HepG2 (cell line): ENCODE results near the gene TRIM28. TPM values are rescaled to one million over a fixed set of nuclear protein-coding genes. Genes with fewer than 3 reads are reported as not detected.
A peak's percentile ranks its signal among the peaks of the same experiment; 100 is the strongest.

Experiments used
- CBX1 ChIP-seq: IDR thresholded peaks from one replicate; pipeline ENCODE4 v1.6.1; 2016; ENCODE audit warnings: antibody characterized with exemption, low read depth
- DNMT3B ChIP-seq: conservative IDR thresholded peaks from 2 replicates; pipeline ENCODE4 v1.6.1; 2016; ENCODE audit warnings: missing biosample characterization, control low read depth
- ESRRA ChIP-seq: sonication (generic); formaldehyde crosslinking; IDR thresholded peaks from 2 replicates; pipeline ENCODE4 v1.5.1; 2020; ENCODE audit warnings: mild to moderate bottlenecking, low read depth, missing genetic modification reagents
- FOXK2 ChIP-seq: fragments of 450-650 bp; IDR thresholded peaks from 2 replicates; pipeline ENCODE4 v1.6.1; 2016
- KDM5A ChIP-seq: fragments of 200-600 bp; sonication (generic); IDR thresholded peaks from 2 replicates; pipeline ENCODE4 v1.7.0; 2018; ENCODE audit warnings: antibody characterized with exemption, mild to moderate bottlenecking, low read length, borderline replicate concordance
- ONECUT2 ChIP-seq: sonication (generic); formaldehyde crosslinking; IDR thresholded peaks from 2 replicates; pipeline ENCODE4 v1.4.0; 2020; ENCODE audit warnings: missing genetic modification reagents
- PLRG1 ChIP-seq: fragments of 450-650 bp; conservative IDR thresholded peaks from 2 replicates; pipeline ENCODE4 v1.6.1; 2016
- POLR2G ChIP-seq: fragments of 200-400 bp; formaldehyde crosslinking; IDR thresholded peaks from 2 replicates; pipeline ENCODE4 v1.6.1; 2018; ENCODE audit warnings: mild to moderate bottlenecking, low read depth, low read length, moderate library complexity
- RELA ChIP-seq: sonication (generic); formaldehyde crosslinking; IDR thresholded peaks from 2 replicates; pipeline ENCODE4 v1.4.0; 2020; ENCODE audit warnings: missing genetic modification reagents
- SAFB2 ChIP-seq: sonication (generic); formaldehyde crosslinking; IDR thresholded peaks from 2 replicates; pipeline ENCODE4 v1.5.1; 2020; ENCODE audit warnings: missing genetic modification reagents, low read depth, mild to moderate bottlenecking, borderline replicate concordance
- SP4 ChIP-seq: sonication (generic); formaldehyde crosslinking; IDR thresholded peaks from 2 replicates; pipeline ENCODE4 v1.8.1; 2023; ENCODE audit warnings: mild to moderate bottlenecking, missing genetic modification reagents
- YEATS2 ChIP-seq: sonication (generic); formaldehyde crosslinking; IDR thresholded peaks from 2 replicates; pipeline ENCODE4 v1.4.0; 2020; ENCODE audit warnings: missing genetic modification reagents, borderline replicate concordance
- ZNF124 ChIP-seq: sonication (generic); formaldehyde crosslinking; IDR thresholded peaks from 2 replicates; pipeline ENCODE4 v1.4.0; 2020; ENCODE audit warnings: missing genetic modification reagents
- ZNF382 ChIP-seq: sonication (generic); formaldehyde crosslinking; IDR thresholded peaks from 2 replicates; pipeline ENCODE4 v1.5.0; 2020; ENCODE audit warnings: missing genetic modification reagents, mild to moderate bottlenecking, borderline replicate concordance
- ZNF614 ChIP-seq: IDR thresholded peaks from 2 replicates; pipeline ENCODE4 v1.6.1; 2018; ENCODE audit warnings: missing biosample characterization, missing genetic modification reagents, inconsistent platforms, borderline replicate concordance
- polyA plus RNA-seq, 8 experiments: library from polyadenylated mRNA; depleted of rRNA in 3 of 8; stranded (reverse) in 7 of 8; unstranded in 1 of 8; fragments of >200 nt; fragmentation: Illumina TruSeq in 4 of 8; extraction: Trizol in 4 of 8; gene quantifications; 2 replicates each; pipeline versions ENCODE4 v1.2.1 to v1.2.3, GENCODE V29; 2011 to 2016; ENCODE audit warnings: low read depth in 4 of 8, missing spikeins in 1 of 8, mixed read lengths in 1 of 8; ENCODE audit not compliant: insufficient read depth in 1 of 8
- total RNA-seq, 5 experiments: library from RNA; depleted of rRNA; stranded (reverse); fragments of >200 nt; fragmentation: Illumina TruSeq; extraction: Trizol; gene quantifications; 2 replicates each; pipeline ENCODE4 v1.2.3, GENCODE V29; 2016; ENCODE audit warnings: low read depth in 1 of 5
- TF ChIP-seq, protein P1 (sequence below): conservative IDR thresholded peaks from 2 replicates; pipeline ENCODE4 v1.6.1; 2018; ENCODE audit warnings: missing genetic modification reagents
- TF ChIP-seq, protein P2 (sequence below): sonication (generic); formaldehyde crosslinking; IDR thresholded peaks from 2 replicates; pipeline ENCODE4 v1.8.1; 2023; ENCODE audit warnings: missing genetic modification reagents, inconsistent platforms, borderline replicate concordance
- TF ChIP-seq, protein P3 (sequence below): sonication (generic); formaldehyde crosslinking; IDR thresholded peaks from 2 replicates; pipeline ENCODE4 v1.4.0; 2020; ENCODE audit warnings: missing genetic modification reagents
- TF ChIP-seq, protein P4 (sequence below): IDR thresholded peaks from 2 replicates; pipeline ENCODE4 v1.6.1; 2016
- TF ChIP-seq, protein P5 (sequence below): sonication (generic); formaldehyde crosslinking; IDR thresholded peaks from 2 replicates; pipeline ENCODE4 v1.5.0; 2020; ENCODE audit warnings: missing genetic modification reagents
- TF ChIP-seq, protein P6 (sequence below): IDR thresholded peaks from 2 replicates; pipeline ENCODE4 v1.6.1; 2016; ENCODE audit warnings: missing biosample characterization, missing genetic modification reagents, low read depth

Gene TRIM28
- total and polyA plus RNA-seq, 2 of the 13 experiments (the other 11 are each of a cell fraction or from before 2014, with no cell fraction given), result 361 to 439 TPM

- TF ChIP-seq, protein P1, sequence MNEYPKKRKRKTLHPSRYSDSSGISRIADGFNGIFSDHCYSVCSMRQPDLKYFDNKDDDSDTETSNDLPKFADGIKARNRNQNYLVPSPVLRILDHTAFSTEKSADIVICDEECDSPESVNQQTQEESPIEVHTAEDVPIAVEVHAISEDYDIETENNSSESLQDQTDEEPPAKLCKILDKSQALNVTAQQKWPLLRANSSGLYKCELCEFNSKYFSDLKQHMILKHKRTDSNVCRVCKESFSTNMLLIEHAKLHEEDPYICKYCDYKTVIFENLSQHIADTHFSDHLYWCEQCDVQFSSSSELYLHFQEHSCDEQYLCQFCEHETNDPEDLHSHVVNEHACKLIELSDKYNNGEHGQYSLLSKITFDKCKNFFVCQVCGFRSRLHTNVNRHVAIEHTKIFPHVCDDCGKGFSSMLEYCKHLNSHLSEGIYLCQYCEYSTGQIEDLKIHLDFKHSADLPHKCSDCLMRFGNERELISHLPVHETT (CRISPR knock-in tag), result peak; percentile 99
- TF ChIP-seq KDM5A (peak; percentile 99), RELA (CRISPR knock-in tag) (peak; percentile 75; the same call in 1 of the 2 replicates), FOXK2 (peak; percentile 75), ZNF382 (CRISPR knock-in tag) (no peak), SP4 (CRISPR knock-in tag) (peak; percentile 91), ZNF614 (CRISPR knock-in tag) (peak; percentile 86), YEATS2 (CRISPR knock-in tag) (peak; percentile 98), CBX1 (peak; percentile 90), DNMT3B (CRISPR knock-in tag) (no peak; the same call in 1 of the 2 replicates), PLRG1 (no peak), ONECUT2 (CRISPR knock-in tag) (0 out of 2 replicates have a peak, but pooled peaks have one; percentile 46), ESRRA (CRISPR knock-in tag) (peak; percentile 93), ZNF124 (CRISPR knock-in tag) (peak; percentile 93), POLR2G (peak; percentile 78), SAFB2 (CRISPR knock-in tag) (peak; percentile 62)
- TF ChIP-seq, protein P2, sequence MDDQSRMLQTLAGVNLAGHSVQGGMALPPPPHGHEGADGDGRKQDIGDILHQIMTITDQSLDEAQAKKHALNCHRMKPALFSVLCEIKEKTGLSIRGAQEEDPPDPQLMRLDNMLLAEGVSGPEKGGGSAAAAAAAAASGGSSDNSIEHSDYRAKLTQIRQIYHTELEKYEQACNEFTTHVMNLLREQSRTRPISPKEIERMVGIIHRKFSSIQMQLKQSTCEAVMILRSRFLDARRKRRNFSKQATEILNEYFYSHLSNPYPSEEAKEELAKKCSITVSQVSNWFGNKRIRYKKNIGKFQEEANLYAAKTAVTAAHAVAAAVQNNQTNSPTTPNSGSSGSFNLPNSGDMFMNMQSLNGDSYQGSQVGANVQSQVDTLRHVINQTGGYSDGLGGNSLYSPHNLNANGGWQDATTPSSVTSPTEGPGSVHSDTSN (CRISPR knock-in tag), result 0 out of 2 replicates have a peak, but pooled peaks have one; percentile 61
- TF ChIP-seq, protein P3, sequence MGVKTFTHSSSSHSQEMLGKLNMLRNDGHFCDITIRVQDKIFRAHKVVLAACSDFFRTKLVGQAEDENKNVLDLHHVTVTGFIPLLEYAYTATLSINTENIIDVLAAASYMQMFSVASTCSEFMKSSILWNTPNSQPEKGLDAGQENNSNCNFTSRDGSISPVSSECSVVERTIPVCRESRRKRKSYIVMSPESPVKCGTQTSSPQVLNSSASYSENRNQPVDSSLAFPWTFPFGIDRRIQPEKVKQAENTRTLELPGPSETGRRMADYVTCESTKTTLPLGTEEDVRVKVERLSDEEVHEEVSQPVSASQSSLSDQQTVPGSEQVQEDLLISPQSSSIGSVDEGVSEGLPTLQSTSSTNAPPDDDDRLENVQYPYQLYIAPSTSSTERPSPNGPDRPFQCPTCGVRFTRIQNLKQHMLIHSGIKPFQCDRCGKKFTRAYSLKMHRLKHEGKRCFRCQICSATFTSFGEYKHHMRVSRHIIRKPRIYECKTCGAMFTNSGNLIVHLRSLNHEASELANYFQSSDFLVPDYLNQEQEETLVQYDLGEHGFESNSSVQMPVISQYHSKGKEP (CRISPR knock-in tag), result peak; percentile 77
- TF ChIP-seq, protein P4, sequence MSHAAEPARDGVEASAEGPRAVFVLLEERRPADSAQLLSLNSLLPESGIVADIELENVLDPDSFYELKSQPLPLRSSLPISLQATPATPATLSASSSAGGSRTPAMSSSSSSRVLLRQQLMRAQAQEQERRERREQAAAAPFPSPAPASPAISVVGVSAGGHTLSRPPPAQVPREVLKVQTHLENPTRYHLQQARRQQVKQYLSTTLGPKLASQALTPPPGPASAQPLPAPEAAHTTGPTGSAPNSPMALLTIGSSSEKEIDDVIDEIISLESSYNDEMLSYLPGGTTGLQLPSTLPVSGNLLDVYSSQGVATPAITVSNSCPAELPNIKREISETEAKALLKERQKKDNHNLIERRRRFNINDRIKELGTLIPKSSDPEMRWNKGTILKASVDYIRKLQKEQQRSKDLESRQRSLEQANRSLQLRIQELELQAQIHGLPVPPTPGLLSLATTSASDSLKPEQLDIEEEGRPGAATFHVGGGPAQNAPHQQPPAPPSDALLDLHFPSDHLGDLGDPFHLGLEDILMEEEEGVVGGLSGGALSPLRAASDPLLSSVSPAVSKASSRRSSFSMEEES, result peak; percentile 67; the same call in 1 of the 2 replicates
- TF ChIP-seq, protein P5, sequence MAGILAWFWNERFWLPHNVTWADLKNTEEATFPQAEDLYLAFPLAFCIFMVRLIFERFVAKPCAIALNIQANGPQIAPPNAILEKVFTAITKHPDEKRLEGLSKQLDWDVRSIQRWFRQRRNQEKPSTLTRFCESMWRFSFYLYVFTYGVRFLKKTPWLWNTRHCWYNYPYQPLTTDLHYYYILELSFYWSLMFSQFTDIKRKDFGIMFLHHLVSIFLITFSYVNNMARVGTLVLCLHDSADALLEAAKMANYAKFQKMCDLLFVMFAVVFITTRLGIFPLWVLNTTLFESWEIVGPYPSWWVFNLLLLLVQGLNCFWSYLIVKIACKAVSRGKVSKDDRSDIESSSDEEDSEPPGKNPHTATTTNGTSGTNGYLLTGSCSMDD (CRISPR knock-in tag), result no peak
- TF ChIP-seq, protein P6, sequence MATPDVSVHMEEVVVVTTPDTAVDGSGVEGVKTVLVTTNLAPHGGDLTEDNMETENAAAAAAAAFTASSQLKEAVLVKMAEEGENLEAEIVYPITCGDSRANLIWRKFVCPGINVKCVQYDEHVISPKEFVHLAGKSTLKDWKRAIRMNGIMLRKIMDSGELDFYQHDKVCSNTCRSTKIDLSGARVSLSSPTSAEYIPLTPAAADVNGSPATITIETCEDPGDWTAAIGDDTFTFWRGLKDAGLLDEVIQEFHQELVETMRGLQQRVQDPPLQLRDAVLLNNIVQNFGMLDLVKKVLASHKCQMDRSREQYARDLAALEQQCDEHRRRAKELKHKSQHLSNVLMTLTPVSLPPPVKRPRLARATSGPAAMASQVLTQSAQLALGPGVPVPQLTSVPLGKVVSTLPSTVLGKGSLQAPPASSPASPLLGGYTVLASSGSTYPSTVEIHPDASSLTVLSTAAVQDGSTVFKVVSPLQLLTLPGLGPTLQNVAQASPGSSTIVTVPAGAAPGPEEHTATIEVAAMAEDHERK, result peak; percentile 86
Observed at GRCh38 chr19:58519355-58520256, 24.3 kb upstream of the TRIM28 start, which contains the start of gene ZBTB45 (continued).
